K562 (cell line): ENCODE results near the gene SLC17A9. TPM values are rescaled to one million over a fixed set of nuclear protein-coding genes. Genes with fewer than 3 reads are reported as not detected.

Source experiments
- ATAC-seq: fragments of 200-7000 bp; cut with Tn5 transposase; 3 replicates; pipeline ENCODE4 v1.9.1; 2020; ENCODE audit warnings: moderate library complexity
- BruUV-seq: library from RNA; stranded (reverse); fragments of 400-500 nt; replicated peaks from 2 replicates; lab custom pipeline; 2021; lab: Mats Ljungman, UMichigan
- CTCF ChIA-PET: fragments of 300-600 bp; formaldehyde crosslinking; extraction: SDS; loops from one replicate; lab custom pipeline; 2021; ENCODE audit warnings: low intra/inter-chr PET ratio; lab: Yijun Ruan, JAX
- POLR2A ChIA-PET: fragments of 300-600, 350-650 bp; sonication (Branson Sonifier 250); formaldehyde crosslinking; extraction: SDS; loops from one replicate; lab custom pipeline; 2021; ENCODE audit warnings: antibody characterized with exemption, inconsistent platforms; lab: Yijun Ruan, JAX
- DNase-seq, 4 experiments: peaks; one replicate each; pipeline versions ENCODE4 v3.0.0 to v3.0.0-alpha.2; 2011 to 2018; ENCODE audit warnings: low spot score in 3 of 4, mixed read lengths in 3 of 4; ENCODE audit errors: extremely low read depth in 1 of 4
- FAIRE-seq: peaks from 2 replicates; lab custom pipeline; 2011; peaks lifted over from hg19 to GRCh38; lab: Jason Lieb, UNC
- H2AFZ ChIP-seq: 2 replicates; pipeline ENCODE4 v1.6.0; 2011; ENCODE audit warnings: low read depth, low read length, control low read depth, inconsistent platforms
- H3K27ac ChIP-seq: fragments of 200-600 bp; 3 replicates; pipeline ENCODE4 v1.8.0; 2011; ENCODE audit warnings: low read depth, mild to moderate bottlenecking, control low read depth, inconsistent platforms, low read length, moderate library complexity, mixed read lengths; ENCODE audit errors: extremely low read depth
- H3K27me3 ChIP-seq, 2 experiments: fragments of 300-600 bp in 1 of 2; 2 replicates in 1 of 2; 3 replicates in 1 of 2; pipeline versions ENCODE4 v1.6.0 to v1.8.0; 2011; ENCODE audit warnings: inconsistent platforms in 2 of 2, low read length in 2 of 2, mild to moderate bottlenecking in 1 of 2, mixed read lengths in 1 of 2, moderate library complexity in 1 of 2; ENCODE audit not compliant: control insufficient read depth in 2 of 2, insufficient read depth in 2 of 2
- H3K36me3 ChIP-seq: fragments of 300-600 bp; 3 replicates; pipeline ENCODE4 v1.8.0; 2011; ENCODE audit warnings: mild to moderate bottlenecking, low read length, inconsistent platforms; ENCODE audit not compliant: control insufficient read depth, insufficient read depth
- H3K4me1 ChIP-seq, 2 experiments: fragments of 200-600 bp in 1 of 2; replicated peaks in 1 of 2; 2 replicates in 1 of 2; 3 replicates in 1 of 2; pipeline versions ENCODE4 v1.5.1 to v1.8.0; 2011; ENCODE audit warnings: inconsistent platforms in 2 of 2, low read length in 2 of 2, mild to moderate bottlenecking in 1 of 2, mixed read lengths in 1 of 2, moderate library complexity in 1 of 2; ENCODE audit not compliant: control insufficient read depth in 2 of 2, insufficient read depth in 2 of 2
- H3K4me2 ChIP-seq: 2 replicates; pipeline ENCODE4 v1.6.1; 2011; ENCODE audit warnings: low read length, control low read depth, inconsistent platforms, mixed read lengths; ENCODE audit not compliant: insufficient read depth
- H3K4me3 ChIP-seq: fragments of 200-600 bp; sonication (generic), shearing (Covaris generic); 2 replicates; pipeline ENCODE4 v1.5.1; 2016; ENCODE audit warnings: control low read depth, inconsistent platforms
- H3K79me2 ChIP-seq: fragments of 200-600 bp; 3 replicates; pipeline ENCODE4 v1.8.0; 2011; ENCODE audit warnings: low read length, inconsistent platforms; ENCODE audit not compliant: control insufficient read depth, insufficient read depth
- H3K9ac ChIP-seq, 2 experiments: 2 replicates each; pipeline versions ENCODE4 v1.6.0 to v1.6.1; 2011; ENCODE audit warnings: low read depth in 2 of 2, low read length in 2 of 2, control low read depth in 1 of 2, inconsistent platforms in 1 of 2, mild to moderate bottlenecking in 1 of 2, mixed read lengths in 1 of 2; ENCODE audit not compliant: insufficient read depth in 1 of 2
- H3K9me1 ChIP-seq: one replicate; pipeline ENCODE4 v1.6.0; 2011; ENCODE audit warnings: inconsistent platforms, mild to moderate bottlenecking, low read length, moderate library complexity; ENCODE audit not compliant: control insufficient read depth, insufficient read depth
- H3K9me3 ChIP-seq: replicated peaks from 2 replicates; pipeline ENCODE4 v1.5.1; 2011; ENCODE audit warnings: low read depth, low read length, inconsistent platforms; ENCODE audit not compliant: control insufficient read depth, insufficient read depth
- H4K20me1 ChIP-seq: replicated peaks from 2 replicates; pipeline ENCODE4 v1.6.1; 2011; ENCODE audit warnings: low read length, inconsistent platforms, mixed read lengths; ENCODE audit not compliant: control insufficient read depth, insufficient read depth
- DMBX1 ChIP-seq: fragments of 250-450 bp; sonication (Bioruptor Pico); IDR thresholded peaks from 2 replicates; pipeline ENCODE4 v1.8.0; 2022; ENCODE audit warnings: inconsistent platforms, mild to moderate bottlenecking, moderate library complexity, borderline replicate concordance
- MTA2 ChIP-seq: fragments of 450-650 bp; IDR thresholded peaks from 2 replicates; pipeline ENCODE4 v1.6.1; 2016; ENCODE audit warnings: low read depth
- PHB2 ChIP-seq: fragments of 450-650 bp; IDR thresholded peaks from 2 replicates; pipeline ENCODE4 v1.6.1; 2017; ENCODE audit warnings: low read depth
- WHSC1 ChIP-seq: IDR thresholded peaks from one replicate; pipeline ENCODE4 v1.6.1; 2012; ENCODE audit warnings: low read length, control low read depth, inconsistent platforms
- ZNF239 ChIP-seq: fragments of 250-450 bp; sonication (Bioruptor Pico); IDR thresholded peaks from 2 replicates; pipeline ENCODE4 v1.4.0; 2020; ENCODE audit warnings: mild to moderate bottlenecking
- ZNF316 ChIP-seq: fragments of 450-650 bp; IDR thresholded peaks from 2 replicates; pipeline ENCODE4 v1.6.1; 2016
- ZNF384 ChIP-seq: IDR thresholded peaks from 2 replicates; pipeline ENCODE4 v1.6.1; 2012; ENCODE audit warnings: low read depth, low read length, improper control_type of control experiment
- ZNF436 ChIP-seq: fragments of 250-450, 450-650 bp; sonication (Bioruptor Pico); formaldehyde crosslinking; IDR thresholded peaks from 2 replicates; pipeline ENCODE4 v1.7.0; 2020; ENCODE audit warnings: mild to moderate bottlenecking
- WGBS: fragments of 100-300 bp; shearing (Covaris generic); methylation state at CpG from one replicate; pipeline ENCODE4 v1.1.6; 2016; ENCODE audit warnings: low coverage, mixed read lengths; ENCODE audit not compliant: insufficient coverage; ENCODE audit errors: missing lambda C conversion rate; 5-methylcytosine and 5-hydroxymethylcytosine counted together
- in situ Hi-C: fragments of 300-500 bp; cut with MboI; formaldehyde crosslinking; loops from 4 replicates; pipeline ENCODE4 v1.15.0; 2018; ENCODE audit warnings: inconsistent platforms, mixed read lengths
- intact Hi-C: fragments of 100-400 bp; cut with micrococcal nuclease; formaldehyde crosslinking; loops from 2 replicates; pipeline ENCODE4 v1.14.2; 2022
- polyA plus RNA-seq, 8 experiments: library from polyadenylated mRNA; depleted of rRNA in 4 of 8; stranded (reverse) in 5 of 8; unstranded in 3 of 8; fragments of >200 nt; fragmentation: Nextera tagmentation in 2 of 8; fragmentation: Illumina TruSeq in 1 of 8; extraction: Ambion mirVana in 2 of 8; extraction: Trizol in 1 of 8; gene quantifications; 2 replicates each; pipeline versions ENCODE4 v1.2.1 to v1.2.3, GENCODE V29; 2011 to 2014; ENCODE audit warnings: inconsistent platforms in 1 of 8, missing spikeins in 1 of 8
- total RNA-seq, 7 experiments: library from RNA; depleted of rRNA in 6 of 7; stranded (reverse); fragments of >200 nt in 6 of 7; fragmentation: Illumina TruSeq in 2 of 7; extraction: Trizol in 2 of 7; gene quantifications; 2 replicates each; pipeline versions ENCODE4 v1.2.1 to v1.2.3, GENCODE V29; 2011 to 2021; ENCODE audit warnings: low replicate concordance in 1 of 7

SLC17A9 gene
- total and polyA plus RNA-seq, 9 of the 15 experiments (the other 6 are each of a cell fraction or from before 2014, with no cell fraction given) = 0.04 to 0.31 TPM; not detected in 7

DNA sequence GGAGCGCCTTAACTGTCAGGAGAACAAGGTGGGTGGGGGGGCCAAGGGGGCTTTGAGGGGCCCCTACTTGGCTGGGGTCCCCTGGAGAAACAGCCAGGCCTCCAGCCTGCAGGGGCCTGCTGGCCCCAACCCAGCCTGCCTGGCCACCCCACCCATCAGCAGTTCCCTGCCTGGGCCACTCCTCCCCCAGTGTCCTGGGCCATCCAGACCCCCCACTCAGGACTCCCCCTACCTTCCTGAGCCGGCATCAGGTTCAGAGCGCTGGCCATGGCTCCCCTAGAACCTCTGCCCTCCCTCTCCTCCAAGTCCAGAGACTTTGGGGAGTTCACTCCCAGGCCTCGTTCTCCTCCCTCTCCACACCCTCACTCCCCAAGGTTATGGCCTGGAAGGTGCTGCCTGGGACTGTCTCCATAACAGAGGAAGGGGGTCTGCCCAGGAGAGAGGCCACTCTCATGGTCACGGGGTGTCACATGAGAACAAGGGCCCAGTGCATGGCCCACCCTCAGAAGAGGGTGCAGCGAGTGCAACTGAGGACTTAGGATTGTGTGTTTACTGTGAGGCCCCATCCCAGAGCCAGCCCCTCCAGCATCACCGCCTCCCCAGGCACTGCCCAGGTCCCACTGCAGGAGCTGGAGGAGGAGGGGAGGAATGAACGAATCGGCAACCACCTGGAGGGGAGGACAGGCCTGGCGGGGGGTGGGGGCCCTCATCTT, 6.0 kb downstream of the SLC17A9 start:
- TF ChIP-seq WHSC1 = no peak
- TF ChIP-seq DMBX1 (CRISPR knock-in tag) = no peak
- no peak for TF ChIP-seq MTA2
- TF ChIP-seq ZNF239 (CRISPR knock-in tag) = no peak
- no peak for TF ChIP-seq ZNF384
- TF ChIP-seq ZNF316 = no peak
- no peak for TF ChIP-seq ZNF436 (CRISPR knock-in tag)
- TF ChIP-seq PHB2 = no peak
- POLR2A ChIA-PET = interaction anchor here (1.5 kb wide), 1 partner anchor 7 kb away, joined by 6 read pairs; no protein-coding TSS in a partner anchor
- H3K79me2 ChIP-seq = no peaks in the 10 kb centered on the region

More for the DNA sequence above, 6.0 kb downstream of the SLC17A9 start:
- no peak for ATAC-seq
- Histone ChIP-seq H3K9ac (no peak overlapping the region), H3K4me2 (no peak overlapping the region), H3K27ac (no peak overlapping the region), H2AFZ (no peak overlapping the region), H3K9me3 (no peaks in the 10 kb centered on the region), H3K9me1 (no peaks in the 10 kb centered on the region), H3K36me3 (no peaks in the 10 kb centered on the region), H4K20me1 (peaks cover 17% of the 10 kb centered on the region), H3K4me3 (no peak overlapping the region), H3K4me1 (peaks cover 2 to 62% of the 10 kb centered on the region in 2 experiments; a peak in 3 of 5 replicates), H3K27me3 (peaks cover 45 to 80% of the 10 kb centered on the region in 2 experiments)
- CTCF ChIA-PET = no interaction called here
- DNase-seq = no peak
- no peak for FAIRE-seq
- intact Hi-C loops = no loop called here
- in situ Hi-C loops = no loop called here
- no TSS peak for BruUV-seq
- WGBS = 3% methylated on average over 7 of the region's 10 CpGs
